Measurements from ENCODE around the gene LRIG3. TPM values are rescaled to one million over a fixed set of nuclear protein-coding genes. Genes with fewer than 3 reads are reported as not detected.

LRIG3 gene
- total and polyA plus RNA-seq, 3 donors from 2014 or later, result 7.1 to 68.1 (median 18.0) TPM

DNA sequence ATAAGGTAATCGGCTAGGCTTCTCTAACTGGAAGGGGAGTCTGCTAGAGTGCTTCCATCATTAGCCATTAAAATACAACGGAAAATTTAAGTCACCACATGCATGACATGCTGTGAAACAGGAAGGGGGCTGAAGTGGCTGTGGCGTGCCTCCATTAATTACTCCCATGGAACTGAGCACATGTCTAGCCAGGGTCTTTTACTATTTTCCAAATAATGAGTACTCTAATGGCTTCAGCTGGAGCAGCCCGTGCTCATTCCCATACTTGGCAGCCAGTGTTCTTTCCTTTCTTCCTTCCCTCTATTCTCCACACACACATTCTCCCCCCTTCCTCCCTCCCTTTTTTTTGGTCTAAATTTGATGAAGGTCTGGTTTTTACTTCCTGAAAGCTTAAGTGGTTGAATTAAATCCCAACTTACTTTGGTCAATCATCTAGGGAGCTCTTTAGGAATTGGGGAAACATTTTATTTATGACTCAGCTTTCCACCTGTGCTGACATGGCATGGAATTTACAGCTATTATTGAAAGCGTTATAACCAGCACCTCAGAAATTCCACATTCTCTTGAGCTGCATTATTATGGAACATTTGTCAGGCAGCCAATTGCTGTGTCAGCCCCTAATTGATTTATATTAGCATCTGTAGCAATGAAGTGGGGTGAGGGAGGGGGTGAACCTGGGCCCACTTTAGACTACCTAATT is 72.3 kb downstream of the LRIG3 start:
- DNase-seq, result no peak
- Histone ChIP-seq H3K36me3 (ENCODE audit: low read depth, missing control alignments) (no peaks in the 10 kb centered on the region), H3K4me3 (no peak overlapping the region), H3K27me3 (no peaks in the 10 kb centered on the region), H3K27ac (no peak overlapping the region), H3K4me1 (no peaks in the 10 kb centered on the region), H3K9me3 (no peaks in the 10 kb centered on the region)
- intact Hi-C loops (cut with DNase I; ENCODE audit: low total_unique reads), result no loop called here
- TF ChIP-seq POLR2A (IDR thresholded peaks at IDR 0.05), result no peak
- TF ChIP-seq, protein P1, sequence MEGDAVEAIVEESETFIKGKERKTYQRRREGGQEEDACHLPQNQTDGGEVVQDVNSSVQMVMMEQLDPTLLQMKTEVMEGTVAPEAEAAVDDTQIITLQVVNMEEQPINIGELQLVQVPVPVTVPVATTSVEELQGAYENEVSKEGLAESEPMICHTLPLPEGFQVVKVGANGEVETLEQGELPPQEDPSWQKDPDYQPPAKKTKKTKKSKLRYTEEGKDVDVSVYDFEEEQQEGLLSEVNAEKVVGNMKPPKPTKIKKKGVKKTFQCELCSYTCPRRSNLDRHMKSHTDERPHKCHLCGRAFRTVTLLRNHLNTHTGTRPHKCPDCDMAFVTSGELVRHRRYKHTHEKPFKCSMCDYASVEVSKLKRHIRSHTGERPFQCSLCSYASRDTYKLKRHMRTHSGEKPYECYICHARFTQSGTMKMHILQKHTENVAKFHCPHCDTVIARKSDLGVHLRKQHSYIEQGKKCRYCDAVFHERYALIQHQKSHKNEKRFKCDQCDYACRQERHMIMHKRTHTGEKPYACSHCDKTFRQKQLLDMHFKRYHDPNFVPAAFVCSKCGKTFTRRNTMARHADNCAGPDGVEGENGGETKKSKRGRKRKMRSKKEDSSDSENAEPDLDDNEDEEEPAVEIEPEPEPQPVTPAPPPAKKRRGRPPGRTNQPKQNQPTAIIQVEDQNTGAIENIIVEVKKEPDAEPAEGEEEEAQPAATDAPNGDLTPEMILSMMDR (IDR thresholded peaks at IDR 0.05), result no peak
- WGBS, 2 donors, result 42 to 44% methylated on average over 5 of the region's 5 CpGs

DNA sequence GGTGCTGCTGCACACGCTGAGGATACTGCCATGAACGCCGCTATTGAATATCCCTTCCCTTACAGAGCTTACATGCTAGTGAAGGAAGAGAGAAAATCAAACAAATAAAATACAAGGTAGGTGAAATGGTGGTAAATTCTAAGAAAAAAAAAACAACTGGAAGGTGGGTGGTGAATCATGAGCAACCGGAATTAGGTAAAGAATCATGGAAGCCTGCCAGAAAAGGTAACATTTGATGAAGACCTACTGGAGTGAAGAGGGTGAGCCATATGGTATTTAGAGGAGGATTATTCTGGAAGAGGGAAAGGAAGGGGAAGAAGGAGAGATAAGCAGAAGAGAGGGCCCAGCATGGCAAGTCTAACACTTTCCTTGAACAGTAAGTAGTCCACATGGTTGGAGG is 76.1 kb downstream of the LRIG3 start:
- TF ChIP-seq, protein P1 (IDR thresholded peaks at IDR 0.05), result no peak
- TF ChIP-seq POLR2A (IDR thresholded peaks at IDR 0.05), result no peak
- Histone ChIP-seq H3K9me3 (no peaks in the 10 kb centered on the region), H3K27ac (no peak overlapping the region), H3K4me1 (no peaks in the 10 kb centered on the region), H3K27me3 (no peaks in the 10 kb centered on the region), H3K4me3 (no peak overlapping the region), H3K36me3 (ENCODE audit: low read depth, missing control alignments) (no peaks in the 10 kb centered on the region)
- no peak for DNase-seq
- intact Hi-C loops (cut with DNase I; ENCODE audit: low total_unique reads), result no loop called here
- WGBS, 2 donors, result 89 to 91% methylated on average over 4 of the region's 4 CpGs

DNA sequence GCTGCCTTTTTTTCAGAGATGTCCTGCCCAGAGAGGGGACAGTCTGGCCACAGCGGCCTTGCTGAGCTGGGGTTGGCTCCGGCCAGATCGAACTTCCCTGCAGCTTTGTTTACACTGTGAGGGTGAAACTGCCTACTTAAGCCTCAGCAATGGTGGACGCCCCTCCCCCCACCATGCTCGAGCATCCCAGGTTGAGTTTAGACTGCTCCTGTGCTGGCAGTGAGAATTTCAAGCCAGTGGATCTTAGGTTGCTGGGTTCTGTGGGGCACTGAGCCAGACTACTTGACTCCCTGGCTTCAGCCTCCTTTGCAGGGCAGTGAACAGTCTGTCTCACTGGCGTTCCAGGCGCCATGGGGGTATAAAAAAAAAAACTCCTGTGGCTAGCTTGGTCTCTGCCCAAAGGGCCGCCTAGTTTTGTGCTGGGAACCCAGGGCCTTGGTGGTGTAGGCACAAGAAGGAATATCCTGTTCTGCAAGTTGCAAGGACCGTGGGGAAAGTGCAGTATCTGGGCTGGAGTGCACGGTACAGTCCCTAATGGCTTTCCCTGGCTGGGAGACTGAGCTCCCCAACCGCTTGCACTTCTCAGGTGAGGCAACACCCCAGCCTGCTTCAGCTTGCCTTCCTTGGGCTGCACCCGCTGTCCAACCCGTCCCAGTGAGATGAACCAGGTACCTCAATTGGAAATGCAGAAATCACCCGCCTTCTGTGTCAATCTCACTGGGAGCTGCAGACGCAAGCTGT is 79.1 kb downstream of the LRIG3 start:
- Histone ChIP-seq H3K9me3 (no peaks in the 10 kb centered on the region), H3K36me3 (ENCODE audit: low read depth, missing control alignments) (no peaks in the 10 kb centered on the region), H3K27me3 (no peaks in the 10 kb centered on the region), H3K4me1 (no peaks in the 10 kb centered on the region), H3K27ac (no peak overlapping the region), H3K4me3 (no peak overlapping the region)
- intact Hi-C loops (cut with DNase I; ENCODE audit: low total_unique reads), result no loop called here
- whole genome bisulfite sequencing, 2 donors, result 62 to 78% methylated on average over 9 to 11 of the region's 15 CpGs
- no peak for TF ChIP-seq POLR2A (IDR thresholded peaks at IDR 0.05)
- TF ChIP-seq, protein P1 (IDR thresholded peaks at IDR 0.05), result no peak
- DNase-seq, result no peak

DNA sequence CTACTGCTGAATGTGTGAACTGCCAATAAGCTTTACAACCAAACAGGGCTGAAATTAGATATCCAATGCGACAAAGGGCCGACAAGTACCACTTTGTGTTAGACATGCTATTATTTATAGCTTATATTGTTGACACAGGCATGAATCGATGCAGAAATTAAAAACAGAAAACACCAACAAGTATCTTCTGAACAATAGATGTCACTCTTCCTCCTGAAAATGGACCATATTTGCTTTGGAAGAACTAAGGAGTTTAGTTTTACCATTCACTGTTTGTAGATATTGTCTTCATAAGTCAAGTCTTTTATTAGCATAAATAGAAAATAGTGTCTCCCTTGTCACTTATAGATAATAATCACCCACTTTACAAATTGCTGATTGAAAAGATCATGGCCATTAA is 86.5 kb downstream of the LRIG3 start:
- Histone ChIP-seq H3K36me3 (ENCODE audit: low read depth, missing control alignments) (no peaks in the 10 kb centered on the region), H3K4me1 (no peaks in the 10 kb centered on the region), H3K9me3 (no peaks in the 10 kb centered on the region), H3K27ac (no peak overlapping the region), H3K4me3 (no peak overlapping the region), H3K27me3 (no peaks in the 10 kb centered on the region)
- intact Hi-C loops (cut with DNase I; ENCODE audit: low total_unique reads), result no loop called here
- 51 to 52% methylated on average over 3 of the region's 3 CpGs for WGBS, 2 donors
- DNase-seq, result no peak
- TF ChIP-seq, protein P1 (IDR thresholded peaks at IDR 0.05), result no peak
- TF ChIP-seq POLR2A (IDR thresholded peaks at IDR 0.05), result no peak
